Metanephros (tissue), 1 donor: ENCODE results near the gene PAK1. TPM values are rescaled to one million over a fixed set of nuclear protein-coding genes. Genes with fewer than 3 reads are reported as not detected.

Source experiments
- total RNA-seq: library from RNA; depleted of rRNA; stranded (reverse); fragments of >200 nt; gene quantifications from one replicate; pipeline ENCODE4 v1.2.3, GENCODE V29; 2014

PAK1 gene
- 51.3 TPM for total RNA-seq

GRCh38 chr11:77473801-77474683, at the start of gene PAK1:
Gene PAK1, minus strand, starts transcription at chr11:77474094. Its CDS starts 81,574 bp downstream, at chr11:77392520.

GRCh38 chr11:77301510-77301909, 172.4 kb downstream of the PAK1 start, which contains the start of gene GDPD4:
Gene GDPD4, minus strand, starts transcription at chr11:77301686. Its CDS starts 16,549 bp downstream, at chr11:77285137.

Other genes with a start within 250 kb of the PAK1 start
- gene GDPD4, start 172.4 kb downstream of the PAK1 start, total RNA-seq: not detected
- 2.4 TPM for gene AQP11, start 115.9 kb upstream of the PAK1 start, total RNA-seq
- gene CLNS1A, start 163.7 kb upstream of the PAK1 start, total RNA-seq: 103 TPM